Measurements from ENCODE around the gene CNTNAP5. TPM values are rescaled to one million over a fixed set of nuclear protein-coding genes. Genes with fewer than 3 reads are reported as not detected.

Gene CNTNAP5
- total RNA-seq, 1 experiment from 2014 or later, result 0.48 TPM

GRCh38 chr2:124480958-124481357 is 455.9 kb downstream of the CNTNAP5 start:
- H3K27ac ChIP-seq (ENCODE audit: insufficient read length, low read depth, low read length), result no peak overlapping the region
- no peaks in the 10 kb centered on the region for H3K9me3 ChIP-seq (ENCODE audit: control insufficient read depth, low read depth, low read length)
- no peak overlapping the region for H3K14ac ChIP-seq (ENCODE audit: insufficient read depth, low read length)
- peaks cover 21 to 22% of the 10 kb centered on the region in 2 experiments for H3K4me1 Mint-ChIP-seq
- H3K9ac ChIP-seq (ENCODE audit: extremely low read depth, insufficient read length, low read length), result no peak overlapping the region
- no peaks in the 10 kb centered on the region for H3K79me2 ChIP-seq (ENCODE audit: insufficient read depth, low read length)
- no peaks in the 10 kb centered on the region for H3K27me3 Mint-ChIP-seq (ENCODE audit: low read depth)
- no peak overlapping the region for H4K91ac ChIP-seq (ENCODE audit: insufficient read length, low read depth, low read length)
- H2BK15ac ChIP-seq (ENCODE audit: low read depth, low read length), result no peak overlapping the region
- no peak overlapping the region for H2BK120ac ChIP-seq (ENCODE audit: low read depth, low read length, poor library complexity, severe bottlenecking)
- no peaks in the 10 kb centered on the region for H3K23me2 ChIP-seq (ENCODE audit: insufficient read length, low read depth, low read length, poor library complexity, severe bottlenecking)
- no peak for TF ChIP-seq CTCF (conservative IDR thresholded peaks at IDR 0.05)
- no peak for DNase-seq
- no peak overlapping the region for H2BK5ac ChIP-seq (ENCODE audit: insufficient read length, low read length)
- H3K4me2 ChIP-seq (ENCODE audit: insufficient read depth, insufficient read length, low read length), result no peak overlapping the region
- no peaks in the 10 kb centered on the region for H3K79me1 ChIP-seq (ENCODE audit: insufficient read depth, low read depth, low read length, poor library complexity, severe bottlenecking)
- no CpG with 5 or more reads among the region's 4 CpGs for WGBS (ENCODE audit: extremely low coverage, insufficient read length, low lambda C conversion rate)
- H3K18ac ChIP-seq (ENCODE audit: insufficient read length, low read depth, low read length), result no peak overlapping the region
- H3K23ac ChIP-seq (ENCODE audit: insufficient read length, low read depth, low read length), result no peak overlapping the region
- H3K36me3 Mint-ChIP-seq (ENCODE audit: insufficient read depth in 1 of 3, low read depth in 3 of 3), result no peaks in the 10 kb centered on the region; a peak in 1 of 7 replicates
- no peak overlapping the region for H2AK5ac ChIP-seq (ENCODE audit: insufficient read length, low read length)
- H4K5ac ChIP-seq (ENCODE audit: insufficient read length, low read depth, low read length), result no peak overlapping the region
- H2BK12ac ChIP-seq (ENCODE audit: insufficient read length, low read depth, low read length), result no peak overlapping the region
- H3T11ph ChIP-seq (ENCODE audit: low read length), result no peak overlapping the region
- no peak overlapping the region for H2BK20ac ChIP-seq (ENCODE audit: low read depth, low read length, poor library complexity, severe bottlenecking)
- no peak overlapping the region for H3K56ac ChIP-seq (ENCODE audit: insufficient read length, low read depth, low read length)
- H3K4me1 ChIP-seq (ENCODE audit: insufficient read depth, low read length), result no peaks in the 10 kb centered on the region
- no peak overlapping the region for H2AFZ ChIP-seq (ENCODE audit: low read length)
- no peaks in the 10 kb centered on the region for H4K20me1 ChIP-seq (ENCODE audit: control insufficient read depth, insufficient read depth, insufficient read length)
- H3K27ac Mint-ChIP-seq, result no peak overlapping the region
- H3K4ac ChIP-seq (ENCODE audit: low read depth, low read length), result no peak overlapping the region
- no peak overlapping the region for H3K4me3 Mint-ChIP-seq
- H3K9me3 Mint-ChIP-seq, result no peaks in the 10 kb centered on the region; a peak in 1 of 5 replicates
- H3K27me3 ChIP-seq (ENCODE audit: insufficient read depth, low read length), result no peaks in the 10 kb centered on the region
- no peak overlapping the region for H4K8ac ChIP-seq (replicated peaks; ENCODE audit: insufficient read length, low read depth, low read length)
